SJSA1 (cell line): Measurements from ENCODE around the gene TGFBR3L. TPM values are rescaled to one million over a fixed set of nuclear protein-coding genes. Genes with fewer than 3 reads are reported as not detected.
"Not testable (repeated sequence)": the region's sequence is repeated elsewhere in the genome, so short reads cannot be mapped to it uniquely, and the experiment has no call there.

ENCODE experiments used
- DNase-seq, 2 experiments: peaks; one replicate each; pipeline ENCODE4 v3.0.0-alpha.2; 2015 to 2020; ENCODE audit warnings: low spot score in 2 of 2, low read depth in 1 of 2
- H3K27ac ChIP-seq: fragments of 250-450 bp; sonication (Bioruptor Pico); 2 replicates; pipeline ENCODE4 v1.5.1; 2020; ENCODE audit warnings: mild to moderate bottlenecking, moderate library complexity
- H3K27me3 ChIP-seq: fragments of 250-450 bp; sonication (Bioruptor Pico); replicated peaks from 2 replicates; pipeline ENCODE4 v1.5.1; 2020; ENCODE audit warnings: mild to moderate bottlenecking, moderate library complexity
- H3K36me3 ChIP-seq: fragments of 250-450 bp; sonication (Bioruptor Pico); 2 replicates; pipeline ENCODE4 v1.5.1; 2020; ENCODE audit warnings: mild to moderate bottlenecking
- H3K4me1 ChIP-seq: fragments of 250-450 bp; sonication (Bioruptor Pico); replicated peaks from 2 replicates; pipeline ENCODE4 v1.6.1; 2021; ENCODE audit warnings: mild to moderate bottlenecking
- H3K4me3 ChIP-seq: fragments of 250-450 bp; sonication (Bioruptor Pico); 2 replicates; pipeline ENCODE4 v1.5.1; 2020; ENCODE audit warnings: mild to moderate bottlenecking
- H3K9me3 ChIP-seq: fragments of 250-450 bp; sonication (Bioruptor Pico); replicated peaks from 2 replicates; pipeline ENCODE4 v1.5.1; 2020; ENCODE audit warnings: mild to moderate bottlenecking
- total RNA-seq: library from RNA; depleted of rRNA; stranded (reverse); fragments of >200 nt; shearing (Covaris generic); gene quantifications from 2 replicates; pipeline ENCODE4 v1.2.3, GENCODE V29; 2014

TGFBR3L gene
- total RNA-seq, 1 experiment from 2014 or later: not detected

GRCh38 chr19:7927605-7928333 is 13.1 kb downstream of the TGFBR3L start:
- DNase-seq: no peak
- Histone ChIP-seq H3K36me3 (peaks cover 38% of the 10 kb centered on the region), H3K27ac (no peak overlapping the region), H3K4me1 (peaks cover 40% of the 10 kb centered on the region), H3K27me3 (peaks cover 6% of the 10 kb centered on the region), H3K4me3 (no peak overlapping the region), H3K9me3 (peaks cover 5% of the 10 kb centered on the region)

DNA sequence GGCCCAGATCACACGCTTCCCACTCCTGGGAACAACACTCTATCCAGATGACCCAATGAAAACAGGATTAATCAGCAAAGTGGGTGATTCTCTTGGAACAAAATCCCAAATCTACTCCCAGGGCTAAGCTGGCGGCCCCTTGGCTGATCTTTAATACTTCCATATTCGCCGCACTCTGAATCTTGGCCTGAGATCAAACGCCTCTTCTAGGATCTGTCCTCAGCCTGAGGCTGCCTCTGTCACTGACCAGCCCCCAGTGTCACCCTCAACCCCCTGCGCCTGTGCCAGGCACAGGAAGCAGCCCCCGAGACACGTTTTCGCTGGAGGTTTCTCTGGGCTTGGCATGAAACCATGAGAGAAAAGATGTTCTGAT is 13.7 kb downstream of the TGFBR3L start:
- no peak for DNase-seq

GRCh38 chr19:7928741-7929701 is 14.4 kb downstream of the TGFBR3L start:
- DNase-seq: peak; percentile 75 to 86
- Histone ChIP-seq H3K4me3 (no peak overlapping the region), H3K36me3 (peaks cover 50% of the 10 kb centered on the region), H3K27ac (peak overlapping the region; percentile 41), H3K4me1 (peaks cover 40% of the 10 kb centered on the region), H3K27me3 (peaks cover 6% of the 10 kb centered on the region), H3K9me3 (peaks cover 5% of the 10 kb centered on the region)

More for the DNA sequence above, 13.7 kb downstream of the TGFBR3L start:
- Histone ChIP-seq H3K36me3 (peaks cover 43% of the 10 kb centered on the region), H3K27me3 (peaks cover 6% of the 10 kb centered on the region), H3K4me3 (no peak overlapping the region), H3K27ac (no peak overlapping the region), H3K9me3 (peaks cover 5% of the 10 kb centered on the region), H3K4me1 (peaks cover 40% of the 10 kb centered on the region)

- not testable (repeated sequence) for H3K27me3 ChIP-seq, H3K4me3 ChIP-seq, DNase-seq, H3K9me3 ChIP-seq
- H3K36me3 ChIP-seq: peaks cover 60% of the 10 kb centered on the region
- H3K27ac ChIP-seq: peak overlapping the region; percentile 41
- H3K4me1 ChIP-seq: peaks cover 39% of the 10 kb centered on the region
Observed at GRCh38 chr19:7930030-7930429, 15.4 kb downstream of the TGFBR3L start.

GRCh38 chr19:7930765-7931164 is 16.1 kb downstream of the TGFBR3L start:
- Histone ChIP-seq H3K27me3 (no peaks in the 10 kb centered on the region), H3K4me1 (peaks cover 31% of the 10 kb centered on the region), H3K36me3 (peaks cover 67% of the 10 kb centered on the region), H3K4me3 (no peak overlapping the region), H3K27ac (no peak overlapping the region), H3K9me3 (no peaks in the 10 kb centered on the region)
- no peak for DNase-seq

DNA sequence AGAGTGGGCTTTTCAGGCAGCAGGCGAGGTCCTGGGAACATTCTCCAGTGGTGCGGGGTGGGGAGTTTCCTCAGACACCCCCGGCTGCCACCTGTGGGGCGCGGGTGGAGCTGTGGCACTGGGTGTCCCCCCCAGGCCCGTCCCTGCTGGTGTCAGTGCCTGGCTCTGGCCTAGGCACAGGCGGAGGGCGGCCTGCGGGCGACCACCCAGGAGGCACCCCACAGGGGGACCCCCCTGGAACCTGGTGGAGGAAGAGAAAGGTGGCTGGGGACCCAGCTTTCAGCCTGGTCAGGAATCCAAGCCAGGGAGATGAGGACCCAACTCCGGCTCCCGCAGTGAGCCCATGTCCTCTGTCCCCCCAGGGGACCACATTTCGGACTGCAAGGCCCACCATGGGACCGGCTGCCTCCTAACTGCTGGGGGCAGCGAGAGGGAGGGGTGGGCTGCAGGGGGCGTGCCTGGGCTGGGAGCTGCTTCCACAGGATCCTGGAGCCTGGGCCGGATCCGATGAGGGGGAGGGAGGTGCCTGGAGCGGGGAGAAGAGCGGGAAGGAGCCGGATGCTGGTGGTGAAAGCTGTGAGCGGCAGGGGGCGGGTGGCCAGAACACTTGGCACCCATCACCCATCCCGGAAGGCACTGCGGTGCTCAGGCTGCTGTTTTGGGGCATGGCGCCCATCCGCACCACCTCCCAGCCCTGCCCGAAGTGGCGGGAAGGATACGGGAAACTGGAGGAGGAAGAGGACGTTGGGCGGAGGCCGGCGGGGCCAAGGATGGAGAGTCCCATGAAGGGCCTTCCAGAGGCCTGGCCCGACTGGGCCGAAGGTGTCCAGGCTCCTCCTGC is 16.8 kb downstream of the TGFBR3L start:
- H3K4me1 ChIP-seq: peaks cover 27% of the 10 kb centered on the region
- no peak for DNase-seq
- no peaks in the 10 kb centered on the region for H3K27me3 ChIP-seq
- H3K4me3 ChIP-seq: no peak overlapping the region
- no peak overlapping the region for H3K27ac ChIP-seq
- H3K9me3 ChIP-seq: no peaks in the 10 kb centered on the region
- H3K36me3 ChIP-seq: peaks cover 71% of the 10 kb centered on the region

GRCh38 chr19:7932276-7932929 is 17.8 kb downstream of the TGFBR3L start:
- Histone ChIP-seq H3K4me1 (peaks cover 26% of the 10 kb centered on the region), H3K27ac (no peak overlapping the region), H3K36me3 (peaks cover 75% of the 10 kb centered on the region)

DNA sequence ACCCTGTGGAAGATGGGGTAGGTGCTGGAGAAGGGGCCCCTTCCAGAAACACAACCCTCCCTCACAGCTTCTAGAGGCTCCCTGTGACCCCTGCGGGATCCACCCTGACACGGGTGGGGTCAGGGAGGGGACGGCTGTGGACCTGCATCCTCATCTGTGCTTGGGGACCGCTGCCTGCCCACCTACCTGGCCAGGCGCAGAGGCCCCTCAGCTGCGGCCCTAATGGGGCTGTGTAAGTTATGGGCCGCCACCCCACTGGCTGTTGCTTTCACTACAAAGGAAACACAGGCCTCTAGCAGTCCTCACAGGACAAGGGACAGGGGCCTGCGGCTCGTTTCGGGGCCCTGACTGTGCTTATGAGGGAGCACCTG is 18.3 kb downstream of the TGFBR3L start:
- H3K27me3 ChIP-seq: no peaks in the 10 kb centered on the region
- DNase-seq: no peak
- no peak overlapping the region for H3K27ac ChIP-seq
- H3K9me3 ChIP-seq: no peaks in the 10 kb centered on the region
- peaks cover 80% of the 10 kb centered on the region for H3K36me3 ChIP-seq
- H3K4me3 ChIP-seq: no peak overlapping the region
- H3K4me1 ChIP-seq: peaks cover 22% of the 10 kb centered on the region

More at GRCh38 chr19:7932276-7932929, 17.8 kb downstream of the TGFBR3L start:
- Histone ChIP-seq H3K9me3 (no peaks in the 10 kb centered on the region), H3K27me3 (no peaks in the 10 kb centered on the region), H3K4me3 (no peak overlapping the region)
- DNase-seq: no peak

GRCh38 chr19:7933411-7933810 is 18.8 kb downstream of the TGFBR3L start:
- peaks cover 85% of the 10 kb centered on the region for H3K36me3 ChIP-seq
- H3K9me3 ChIP-seq: no peaks in the 10 kb centered on the region
- H3K27ac ChIP-seq: no peak overlapping the region
- H3K4me3 ChIP-seq: no peak overlapping the region
- no peak for DNase-seq
- peaks cover 17% of the 10 kb centered on the region for H3K4me1 ChIP-seq
- no peaks in the 10 kb centered on the region for H3K27me3 ChIP-seq

- H3K4me3 ChIP-seq: no peak overlapping the region
- no peak for DNase-seq
- no peak overlapping the region for H3K27ac ChIP-seq
- H3K4me1 ChIP-seq: peaks cover 13% of the 10 kb centered on the region
- no peaks in the 10 kb centered on the region for H3K27me3 ChIP-seq
- H3K9me3 ChIP-seq: no peaks in the 10 kb centered on the region
- peaks cover 91% of the 10 kb centered on the region for H3K36me3 ChIP-seq
Observed at GRCh38 chr19:7933828-7934725, 19.4 kb downstream of the TGFBR3L start.

- no peak for DNase-seq
- H3K4me3 ChIP-seq: no peak overlapping the region
- peaks cover 98% of the 10 kb centered on the region for H3K36me3 ChIP-seq
- peaks cover 6% of the 10 kb centered on the region for H3K4me1 ChIP-seq
- no peaks in the 10 kb centered on the region for H3K9me3 ChIP-seq
- no peaks in the 10 kb centered on the region for H3K27me3 ChIP-seq
- no peak overlapping the region for H3K27ac ChIP-seq
Observed at GRCh38 chr19:7934766-7935165, 20.1 kb downstream of the TGFBR3L start.

- DNase-seq: no peak
- Histone ChIP-seq H3K4me1 (peaks cover 3% of the 10 kb centered on the region; the same call in 1 of the 2 replicates), H3K9me3 (no peaks in the 10 kb centered on the region), H3K36me3 (peaks cover 64% of the 10 kb centered on the region), H3K27me3 (no peaks in the 10 kb centered on the region), H3K27ac (no peak overlapping the region), H3K4me3 (no peak overlapping the region)
Observed at GRCh38 chr19:7940841-7941240, 26.2 kb downstream of the TGFBR3L start.
